IPS DF 6.9 (cell line): Measurements from ENCODE around the gene ARNT2.
"Not testable (repeated sequence)": the region's sequence is repeated elsewhere in the genome, so short reads cannot be mapped to it uniquely, and the experiment has no call there.

Source experiments
- DNase-seq: peaks from one replicate; pipeline ENCODE4 v3.0.0-alpha.2; 2013; ENCODE audit warnings: low read depth, low spot score
- H3K27ac ChIP-seq: one replicate; pipeline ENCODE4 v1.5.1; 2013; ENCODE audit warnings: low read length, control low read depth
- H3K27me3 ChIP-seq: 2 replicates; pipeline ENCODE4 v1.6.1; 2013; ENCODE audit warnings: mild to moderate bottlenecking, low read length; ENCODE audit not compliant: control insufficient read depth, insufficient read depth
- H3K36me3 ChIP-seq: 2 replicates; pipeline ENCODE4 v1.6.1; 2013; ENCODE audit warnings: low read length; ENCODE audit not compliant: control insufficient read depth, insufficient read depth
- H3K4me1 ChIP-seq: 2 replicates; pipeline ENCODE4 v1.6.1; 2013; ENCODE audit warnings: low read length; ENCODE audit not compliant: control insufficient read depth, insufficient read depth
- H3K4me3 ChIP-seq: 2 replicates; pipeline ENCODE4 v1.5.1; 2013; ENCODE audit warnings: mild to moderate bottlenecking, low read length
- H3K9me3 ChIP-seq: 2 replicates; pipeline ENCODE4 v1.6.1; 2013; ENCODE audit warnings: low read length, inconsistent platforms; ENCODE audit not compliant: control insufficient read depth, insufficient read depth
- WGBS: extraction: QIAGEN DNeasy Blood & Tissue Kit; methylation state at CpG from one replicate; pipeline ENCODE4 v1.1.7; 2013; ENCODE audit warnings: mixed read lengths, missing lambda C conversion rate; ENCODE audit not compliant: insufficient read length, insufficient coverage; 5-methylcytosine and 5-hydroxymethylcytosine counted together

ARNT2 gene

DNA sequence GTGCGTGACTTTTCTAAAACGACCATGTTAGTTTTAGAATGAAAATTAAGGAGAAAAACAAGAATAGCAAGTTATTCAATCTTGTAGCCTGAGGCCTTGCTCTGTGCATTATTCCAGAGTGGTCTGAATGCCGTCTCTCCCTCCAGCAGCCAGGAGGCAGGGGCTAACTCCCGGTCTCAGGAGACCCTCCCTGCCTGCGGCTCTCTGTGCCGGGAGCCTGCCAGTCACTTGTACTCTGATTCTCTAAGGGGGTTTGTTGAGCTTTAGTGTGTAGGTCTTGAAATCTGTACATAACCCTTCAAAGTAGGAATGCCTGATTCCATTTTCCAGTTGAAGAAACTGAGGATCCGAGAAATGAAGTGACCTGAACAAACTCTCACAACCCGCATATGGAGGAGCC lies 97.3 kb downstream of the ARNT2 start:
- no CpG with 5 or more reads among the region's 8 CpGs for WGBS
- no peaks in the 10 kb centered on the region for H3K9me3 ChIP-seq
- H3K27ac ChIP-seq = no peak overlapping the region
- H3K27me3 ChIP-seq = no peaks in the 10 kb centered on the region
- H3K4me3 ChIP-seq = no peak overlapping the region
- no peak for DNase-seq
- no peaks in the 10 kb centered on the region for H3K36me3 ChIP-seq
- no peaks in the 10 kb centered on the region for H3K4me1 ChIP-seq

DNA sequence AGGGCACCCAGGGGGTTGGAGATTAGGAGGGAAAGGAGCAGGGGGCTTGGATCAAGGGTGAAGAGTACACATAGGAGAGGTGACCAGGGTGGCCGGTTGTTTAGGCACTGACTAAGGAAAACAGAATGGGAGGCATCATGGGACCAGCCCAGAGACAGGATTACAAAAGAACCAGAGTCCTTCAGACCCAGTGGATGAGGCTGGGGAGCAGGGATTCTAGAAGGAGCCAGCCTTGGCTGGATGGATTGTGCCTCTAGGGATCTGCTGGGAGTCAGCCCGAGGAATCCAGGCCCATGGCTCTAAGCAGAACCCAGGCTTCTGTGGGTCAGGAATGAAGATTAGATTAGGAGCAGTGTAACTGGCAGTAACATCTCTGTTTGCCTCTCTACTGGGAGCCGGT lies 98.6 kb downstream of the ARNT2 start:
- H3K27ac ChIP-seq = no peak overlapping the region
- no peaks in the 10 kb centered on the region for H3K9me3 ChIP-seq
- DNase-seq = no peak
- WGBS = no CpG with 5 or more reads among the region's 3 CpGs
- H3K36me3 ChIP-seq = no peaks in the 10 kb centered on the region
- H3K27me3 ChIP-seq = no peaks in the 10 kb centered on the region
- H3K4me3 ChIP-seq = no peak overlapping the region
- H3K4me1 ChIP-seq = no peaks in the 10 kb centered on the region

DNA sequence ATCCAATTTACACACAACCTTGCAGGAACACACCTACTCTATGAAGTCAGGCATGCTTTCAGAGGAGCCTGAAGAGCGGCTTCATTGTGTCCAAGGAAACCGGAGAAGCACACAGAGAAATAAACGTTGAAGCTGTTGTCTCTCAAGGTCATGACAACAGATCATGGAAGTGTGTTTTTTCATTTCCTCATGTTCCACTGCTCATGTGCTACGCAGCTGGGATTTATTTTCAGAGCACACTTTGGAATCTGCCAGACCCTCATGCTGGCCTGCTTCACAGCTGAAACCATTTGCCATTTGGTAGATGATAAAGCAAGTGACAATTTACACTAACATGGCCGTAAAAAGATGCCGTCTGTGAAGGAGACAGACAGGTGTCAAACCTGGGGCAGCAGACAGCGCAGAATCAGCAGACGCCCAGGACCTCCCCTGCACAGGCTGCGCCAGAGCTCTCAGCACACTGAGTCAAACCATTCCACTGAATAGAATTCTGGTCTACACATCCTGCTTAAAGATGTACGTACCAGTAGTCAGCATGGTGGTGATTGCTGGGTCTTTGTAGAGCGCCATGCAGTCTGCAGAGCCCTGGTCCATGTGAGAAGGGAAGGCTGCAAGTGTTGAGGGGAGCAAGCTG lies 99.3 kb downstream of the ARNT2 start:
- no peak overlapping the region for H3K27ac ChIP-seq
- no CpG with 5 or more reads among the region's 11 CpGs for WGBS
- no peak for DNase-seq
- no peaks in the 10 kb centered on the region for H3K9me3 ChIP-seq
- H3K36me3 ChIP-seq = no peaks in the 10 kb centered on the region
- no peaks in the 10 kb centered on the region for H3K27me3 ChIP-seq
- no peaks in the 10 kb centered on the region for H3K4me1 ChIP-seq
- H3K4me3 ChIP-seq = no peak overlapping the region

GRCh38 chr15:80504931-80505330 lies 100.7 kb downstream of the ARNT2 start:
- Histone ChIP-seq H3K27me3 (no peaks in the 10 kb centered on the region), H3K27ac (no peak overlapping the region), H3K36me3 (no peaks in the 10 kb centered on the region), H3K9me3 (no peaks in the 10 kb centered on the region), H3K4me1 (no peaks in the 10 kb centered on the region), H3K4me3 (no peak overlapping the region)
- DNase-seq = no peak
- WGBS = no CpG with 5 or more reads among the region's 9 CpGs

GRCh38 chr15:80506286-80506893 lies 102.2 kb downstream of the ARNT2 start:
- WGBS = no CpG with 5 or more reads among the region's 5 CpGs
- no peak for DNase-seq

DNA sequence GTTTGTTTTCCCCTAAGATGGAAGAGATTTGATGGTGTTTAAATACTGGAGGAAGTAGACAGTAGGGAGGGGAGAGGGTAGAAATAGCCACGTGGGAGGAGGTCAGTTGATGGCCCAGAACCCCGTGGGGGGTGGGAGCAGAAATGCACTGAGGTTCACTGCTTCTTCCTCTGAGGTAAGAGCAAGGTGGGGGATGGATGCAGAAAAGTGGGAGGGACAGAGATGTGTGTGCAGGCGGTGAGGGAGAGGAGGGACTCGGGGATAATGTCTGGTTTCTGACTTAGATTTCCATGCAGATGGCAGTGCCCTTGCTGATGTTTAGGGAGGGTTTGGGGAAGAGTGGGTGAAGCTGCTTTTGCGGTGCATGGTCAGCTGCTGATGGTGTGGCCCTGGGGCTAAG lies 102.9 kb downstream of the ARNT2 start:
- DNase-seq = no peak
- no peaks in the 10 kb centered on the region for H3K4me1 ChIP-seq
- H3K27ac ChIP-seq = no peak overlapping the region
- whole genome bisulfite sequencing = no CpG with 5 or more reads among the region's 5 CpGs
- no peak overlapping the region for H3K4me3 ChIP-seq
- H3K27me3 ChIP-seq = no peaks in the 10 kb centered on the region
- no peaks in the 10 kb centered on the region for H3K9me3 ChIP-seq
- no peaks in the 10 kb centered on the region for H3K36me3 ChIP-seq

More at GRCh38 chr15:80506286-80506893, 102.2 kb downstream of the ARNT2 start:
- no peaks in the 10 kb centered on the region for H3K4me1 ChIP-seq
- no peak overlapping the region for H3K4me3 ChIP-seq
- no peaks in the 10 kb centered on the region for H3K36me3 ChIP-seq
- no peak overlapping the region for H3K27ac ChIP-seq
- no peaks in the 10 kb centered on the region for H3K27me3 ChIP-seq
- H3K9me3 ChIP-seq = no peaks in the 10 kb centered on the region

DNA sequence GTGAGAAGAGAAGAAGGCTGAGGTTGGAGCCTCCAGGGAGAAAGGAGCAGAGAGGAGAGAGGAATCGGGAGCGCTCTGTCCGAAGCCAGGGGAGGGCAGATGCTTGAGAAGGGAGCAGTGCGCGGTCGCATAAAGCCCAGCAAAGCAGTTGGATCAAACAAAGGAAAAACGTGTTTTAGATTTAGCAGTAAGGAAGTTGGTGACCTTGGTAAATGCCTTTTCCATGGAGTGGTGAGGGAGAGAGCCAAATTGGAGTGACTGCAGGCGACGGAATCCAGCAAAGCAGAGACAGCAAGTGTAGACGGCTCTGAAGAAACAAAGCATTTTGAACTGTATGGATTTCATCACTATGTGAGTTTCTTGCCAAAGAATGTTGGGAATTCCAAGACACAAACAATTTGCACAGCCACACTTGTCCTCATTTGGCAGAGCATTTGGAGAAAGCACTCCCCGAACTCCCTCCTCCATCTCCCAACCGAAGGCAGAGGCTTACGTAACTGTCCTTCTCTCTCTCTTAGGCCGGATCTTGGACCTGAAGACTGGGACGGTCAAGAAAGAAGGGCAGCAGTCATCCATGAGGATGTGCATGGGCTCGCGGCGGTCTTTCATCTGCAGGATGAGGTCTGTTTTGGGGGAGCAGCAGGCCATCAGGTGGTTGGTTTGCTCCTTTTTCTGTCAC lies 103.6 kb downstream of the ARNT2 start:
- WGBS = no CpG with 5 or more reads among the region's 18 CpGs
- DNase-seq = no peak
- Histone ChIP-seq H3K4me1 (no peaks in the 10 kb centered on the region), H3K36me3 (no peaks in the 10 kb centered on the region), H3K9me3 (no peaks in the 10 kb centered on the region), H3K27ac (no peak overlapping the region), H3K27me3 (no peaks in the 10 kb centered on the region), H3K4me3 (no peak overlapping the region)

DNA sequence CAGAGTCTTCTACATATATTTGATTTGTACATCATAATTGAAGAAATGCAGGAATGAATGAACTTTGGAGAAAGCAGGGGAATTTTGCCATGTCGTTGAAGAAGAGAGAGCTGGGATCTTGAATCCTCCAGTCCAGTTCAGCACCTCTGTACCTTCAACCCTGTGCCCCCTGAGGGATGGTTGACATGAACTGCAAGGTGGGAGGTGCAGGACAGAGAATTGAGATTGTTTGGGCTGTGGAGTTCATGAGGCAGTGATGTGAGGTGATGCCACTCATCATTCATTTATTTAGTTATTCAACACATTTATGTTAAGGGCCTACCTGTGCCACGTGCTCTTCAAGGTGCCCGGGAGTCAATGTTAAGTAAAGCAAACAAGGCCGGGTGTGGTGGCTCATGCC lies 104.6 kb downstream of the ARNT2 start:
- H3K4me1 ChIP-seq = no peaks in the 10 kb centered on the region
- DNase-seq = no peak
- no CpG with 5 or more reads among the region's 4 CpGs for WGBS
- no peak overlapping the region for H3K27ac ChIP-seq
- H3K9me3 ChIP-seq = no peaks in the 10 kb centered on the region
- H3K27me3 ChIP-seq = no peaks in the 10 kb centered on the region
- no peak overlapping the region for H3K4me3 ChIP-seq
- no peaks in the 10 kb centered on the region for H3K36me3 ChIP-seq

GRCh38 chr15:80509800-80510199 lies 105.6 kb downstream of the ARNT2 start:
- Histone ChIP-seq H3K4me3 (no peak overlapping the region), H3K9me3 (no peaks in the 10 kb centered on the region), H3K4me1 (no peaks in the 10 kb centered on the region), H3K36me3 (no peaks in the 10 kb centered on the region), H3K27ac (no peak overlapping the region), H3K27me3 (no peaks in the 10 kb centered on the region)
- no CpG with 5 or more reads among the region's 5 CpGs for WGBS
- DNase-seq = no peak

GRCh38 chr15:80510985-80511384 lies 106.8 kb downstream of the ARNT2 start:
- H3K9me3 ChIP-seq, DNase-seq, H3K36me3 ChIP-seq, H3K4me3 ChIP-seq, H3K27me3 ChIP-seq, H3K27ac ChIP-seq, H3K4me1 ChIP-seq: not testable (repeated sequence)
- WGBS = no CpG with 5 or more reads among the region's 4 CpGs
